HEK293 (cell line): ENCODE data around the gene DMD.

ENCODE experiments used
- CTCF ChIA-PET: fragments of 350-600 bp; formaldehyde crosslinking; extraction: SDS; loops from one replicate; lab custom pipeline; 2021; ENCODE audit warnings: antibody characterized with exemption; lab: Yijun Ruan, JAX
- POLR2A ChIA-PET: fragments of 300-600 bp; formaldehyde crosslinking; extraction: SDS; loops from one replicate; lab custom pipeline; 2020; ENCODE audit warnings: antibody characterized with exemption, inconsistent platforms; lab: Yijun Ruan, JAX
- H3K27ac ChIP-seq: fragments of 200-500 bp; sonication (Bioruptor generic); 2 replicates; pipeline ENCODE4 v1.5.1; 2014; ENCODE audit warnings: low read depth, low read length, control low read depth, inconsistent platforms; ENCODE audit errors: extremely low read depth
- H3K36me3 ChIP-seq, 2 experiments: fragments of 200-500 bp in 1 of 2; sonication (Bioruptor generic) in 1 of 2; 1 replicate in 1 of 2; 2 replicates in 1 of 2; pipeline ENCODE4 v1.5.1; 2014 to 2017; ENCODE audit warnings: inconsistent platforms in 2 of 2, low read length in 2 of 2; ENCODE audit not compliant: control insufficient read depth in 2 of 2, insufficient read depth in 1 of 2
- H3K4me1 ChIP-seq: fragments of 200-500 bp; sonication (Bioruptor generic); 2 replicates; pipeline ENCODE4 v1.5.1; 2014; ENCODE audit warnings: mild to moderate bottlenecking, low read length, inconsistent platforms; ENCODE audit not compliant: control insufficient read depth, insufficient read depth
- H3K4me3 ChIP-seq: 2 replicates; pipeline ENCODE4 v1.5.1; 2011; ENCODE audit warnings: low read depth, mild to moderate bottlenecking, control low read depth, low read length, moderate library complexity
- H3K9me3 ChIP-seq: fragments of 200-500 bp; sonication (Bioruptor generic); 2 replicates; pipeline ENCODE4 v1.5.1; 2014; ENCODE audit warnings: low read depth, low read length, inconsistent platforms; ENCODE audit not compliant: control insufficient read depth, insufficient read depth
- BCL11A ChIP-seq: fragments of 450-650 bp; formaldehyde crosslinking; IDR thresholded peaks from 2 replicates; pipeline ENCODE4 v1.5.1; 2016; ENCODE audit warnings: low read depth, missing biosample characterization, missing genetic modification characterization
- GFI1B ChIP-seq: fragments of 450-650 bp; formaldehyde crosslinking; IDR thresholded peaks from 2 replicates; pipeline ENCODE4 v1.5.1; 2016; ENCODE audit warnings: missing biosample characterization, missing genetic modification characterization
- HOXD13 ChIP-seq: sonication (generic); formaldehyde crosslinking; IDR thresholded peaks from 2 replicates; pipeline ENCODE4 v1.8.0; 2022; ENCODE audit warnings: missing genetic modification reagents, borderline replicate concordance
- KLF1 ChIP-seq: fragments of 450-650 bp; formaldehyde crosslinking; IDR thresholded peaks from 2 replicates; pipeline ENCODE4 v1.5.1; 2016; ENCODE audit warnings: missing biosample characterization, missing genetic modification characterization
- SALL2 ChIP-seq: fragments of 450-650 bp; formaldehyde crosslinking; IDR thresholded peaks from 2 replicates; pipeline ENCODE4 v1.5.0; 2017; ENCODE audit warnings: missing biosample characterization, mild to moderate bottlenecking, missing genetic modification characterization, borderline replicate concordance
- SP2 ChIP-seq: fragments of 450-650 bp; formaldehyde crosslinking; IDR thresholded peaks from 2 replicates; pipeline ENCODE4 v1.5.1; 2016; ENCODE audit warnings: missing biosample characterization, missing genetic modification characterization
- SP3 ChIP-seq: fragments of 450-650 bp; formaldehyde crosslinking; IDR thresholded peaks from 2 replicates; pipeline ENCODE4 v1.5.1; 2016; ENCODE audit warnings: missing biosample characterization, missing genetic modification characterization
- TRIM28 ChIP-seq: IDR thresholded peaks from 2 replicates; pipeline ENCODE4 v1.6.1; 2011; ENCODE audit warnings: low read length, control low read depth, borderline replicate concordance
- ZBTB49 ChIP-seq: fragments of 450-650 bp; formaldehyde crosslinking; IDR thresholded peaks from 2 replicates; pipeline ENCODE4 v1.5.1; 2016; ENCODE audit warnings: missing biosample characterization, missing genetic modification characterization, low read depth
- ZNF140 ChIP-seq: fragments of 450-650 bp; formaldehyde crosslinking; IDR thresholded peaks from 2 replicates; pipeline ENCODE4 v1.5.1; 2016; ENCODE audit warnings: missing biosample characterization, missing genetic modification characterization
- ZNF155 ChIP-seq: fragments of 450-650 bp; formaldehyde crosslinking; IDR thresholded peaks from 2 replicates; pipeline ENCODE4 v1.5.1; 2016; ENCODE audit warnings: missing biosample characterization, missing genetic modification characterization
- ZNF174 ChIP-seq: fragments of 450-650 bp; formaldehyde crosslinking; IDR thresholded peaks from 2 replicates; pipeline ENCODE4 v1.5.0; 2017; ENCODE audit warnings: missing biosample characterization, mild to moderate bottlenecking, missing genetic modification characterization
- ZNF202 ChIP-seq: fragments of 450-650 bp; formaldehyde crosslinking; IDR thresholded peaks from 2 replicates; pipeline ENCODE4 v1.5.1; 2016; ENCODE audit warnings: missing biosample characterization, missing genetic modification characterization, borderline replicate concordance
- ZNF433 ChIP-seq: fragments of 450-650 bp; formaldehyde crosslinking; IDR thresholded peaks from 2 replicates; pipeline ENCODE4 v1.5.1; 2016; ENCODE audit warnings: missing biosample characterization, missing genetic modification characterization, low read depth
- ZNF548 ChIP-seq: fragments of 450-650 bp; formaldehyde crosslinking; IDR thresholded peaks from 2 replicates; pipeline ENCODE4 v1.5.1; 2016; ENCODE audit warnings: missing biosample characterization, missing genetic modification characterization
- ZNF623 ChIP-seq: fragments of 450-650 bp; formaldehyde crosslinking; IDR thresholded peaks from 2 replicates; pipeline ENCODE4 v1.5.1; 2016; ENCODE audit warnings: missing biosample characterization, missing genetic modification characterization
- ZNF677 ChIP-seq: fragments of 450-650 bp; IDR thresholded peaks from 2 replicates; pipeline ENCODE4 v1.5.0; 2018; ENCODE audit warnings: missing biosample characterization, mild to moderate bottlenecking, missing genetic modification characterization, moderate library complexity
- ZNF776 ChIP-seq: fragments of 450-650 bp; formaldehyde crosslinking; IDR thresholded peaks from 2 replicates; pipeline ENCODE4 v1.5.0; 2017; ENCODE audit warnings: missing biosample characterization, missing genetic modification characterization, borderline replicate concordance
- ZNF843 ChIP-seq: fragments of 450-650 bp; formaldehyde crosslinking; IDR thresholded peaks from 2 replicates; pipeline ENCODE4 v1.5.1; 2016; ENCODE audit warnings: missing biosample characterization, missing genetic modification characterization
- TF ChIP-seq, protein P1 (sequence below): fragments of 450-650 bp; formaldehyde crosslinking; IDR thresholded peaks from 2 replicates; pipeline ENCODE4 v1.5.1; 2016; ENCODE audit warnings: missing biosample characterization, missing genetic modification characterization
- TF ChIP-seq, protein P2 (sequence below): fragments of 450-650 bp; formaldehyde crosslinking; IDR thresholded peaks from 2 replicates; pipeline ENCODE4 v1.5.1; 2016; ENCODE audit warnings: missing biosample characterization, missing genetic modification characterization, borderline replicate concordance
- TF ChIP-seq, protein P3 (sequence below): fragments of 450-650 bp; formaldehyde crosslinking; IDR thresholded peaks from 2 replicates; pipeline ENCODE4 v1.5.1; 2016; ENCODE audit warnings: missing biosample characterization, missing genetic modification characterization

DMD gene

GRCh38 chrX:31237189-31237588 is 1974.2 kb downstream of the DMD start (continued):
- no peak for TF ChIP-seq ZNF776 (tag by site-specific recombination)
- no peak for TF ChIP-seq SP2 (tag by site-specific recombination)
- TF ChIP-seq SALL2 (tag by site-specific recombination) = no peak
- TF ChIP-seq ZBTB49 = no peak
- no peak for TF ChIP-seq ZNF548 (tag by site-specific recombination)
- TF ChIP-seq KLF1 (tag by site-specific recombination) = no peak
- TF ChIP-seq ZNF677 (tag by site-specific recombination) = no peak
- no peak for TF ChIP-seq GFI1B
- TF ChIP-seq ZNF174 = no peak

DNA sequence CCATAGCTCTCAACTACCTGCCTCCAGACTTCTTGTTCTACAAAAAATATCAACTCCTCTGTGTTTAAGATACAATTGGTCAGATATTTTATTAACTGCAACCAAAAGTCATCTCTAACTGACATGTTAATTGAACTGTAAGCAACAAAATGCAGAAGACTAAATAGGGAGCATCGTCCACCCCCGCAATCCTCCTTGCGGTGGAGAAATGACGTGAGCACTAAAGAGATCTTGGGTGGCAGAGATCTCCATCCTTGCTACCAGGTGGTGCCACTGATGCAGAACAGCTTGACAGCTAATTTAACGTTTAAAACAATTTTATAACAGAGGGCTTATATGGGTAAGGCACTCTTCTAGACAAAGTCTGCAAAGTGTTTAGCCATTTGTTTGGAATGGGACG is 1975.1 kb downstream of the DMD start:
- TF ChIP-seq ZNF155 (tag by site-specific recombination) (no peak), ZNF433 (tag by site-specific recombination) (no peak), ZNF623 (no peak), TRIM28 (no peak), BCL11A (tag by site-specific recombination) (no peak), ZNF202 (tag by site-specific recombination) (no peak)
- TF ChIP-seq, protein P1, sequence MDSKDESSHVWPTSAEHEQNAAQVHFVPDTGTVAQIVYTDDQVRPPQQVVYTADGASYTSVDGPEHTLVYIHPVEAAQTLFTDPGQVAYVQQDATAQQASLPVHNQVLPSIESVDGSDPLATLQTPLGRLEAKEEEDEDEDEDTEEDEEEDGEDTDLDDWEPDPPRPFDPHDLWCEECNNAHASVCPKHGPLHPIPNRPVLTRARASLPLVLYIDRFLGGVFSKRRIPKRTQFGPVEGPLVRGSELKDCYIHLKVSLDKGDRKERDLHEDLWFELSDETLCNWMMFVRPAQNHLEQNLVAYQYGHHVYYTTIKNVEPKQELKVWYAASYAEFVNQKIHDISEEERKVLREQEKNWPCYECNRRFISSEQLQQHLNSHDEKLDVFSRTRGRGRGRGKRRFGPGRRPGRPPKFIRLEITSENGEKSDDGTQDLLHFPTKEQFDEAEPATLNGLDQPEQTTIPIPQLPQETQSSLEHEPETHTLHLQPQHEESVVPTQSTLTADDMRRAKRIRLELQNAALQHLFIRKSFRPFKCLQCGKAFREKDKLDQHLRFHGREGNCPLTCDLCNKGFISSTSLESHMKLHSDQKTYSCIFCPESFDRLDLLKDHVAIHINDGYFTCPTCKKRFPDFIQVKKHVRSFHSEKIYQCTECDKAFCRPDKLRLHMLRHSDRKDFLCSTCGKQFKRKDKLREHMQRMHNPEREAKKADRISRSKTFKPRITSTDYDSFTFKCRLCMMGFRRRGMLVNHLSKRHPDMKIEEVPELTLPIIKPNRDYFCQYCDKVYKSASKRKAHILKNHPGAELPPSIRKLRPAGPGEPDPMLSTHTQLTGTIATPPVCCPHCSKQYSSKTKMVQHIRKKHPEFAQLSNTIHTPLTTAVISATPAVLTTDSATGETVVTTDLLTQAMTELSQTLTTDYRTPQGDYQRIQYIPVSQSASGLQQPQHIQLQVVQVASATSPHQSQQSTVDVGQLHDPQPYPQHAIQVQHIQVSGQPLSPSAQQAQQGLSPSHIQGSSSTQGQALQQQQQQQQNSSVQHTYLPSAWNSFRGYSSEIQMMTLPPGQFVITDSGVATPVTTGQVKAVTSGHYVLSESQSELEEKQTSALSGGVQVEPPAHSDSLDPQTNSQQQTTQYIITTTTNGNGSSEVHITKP (tag by site-specific recombination) = no peak
- TF ChIP-seq, protein P2, sequence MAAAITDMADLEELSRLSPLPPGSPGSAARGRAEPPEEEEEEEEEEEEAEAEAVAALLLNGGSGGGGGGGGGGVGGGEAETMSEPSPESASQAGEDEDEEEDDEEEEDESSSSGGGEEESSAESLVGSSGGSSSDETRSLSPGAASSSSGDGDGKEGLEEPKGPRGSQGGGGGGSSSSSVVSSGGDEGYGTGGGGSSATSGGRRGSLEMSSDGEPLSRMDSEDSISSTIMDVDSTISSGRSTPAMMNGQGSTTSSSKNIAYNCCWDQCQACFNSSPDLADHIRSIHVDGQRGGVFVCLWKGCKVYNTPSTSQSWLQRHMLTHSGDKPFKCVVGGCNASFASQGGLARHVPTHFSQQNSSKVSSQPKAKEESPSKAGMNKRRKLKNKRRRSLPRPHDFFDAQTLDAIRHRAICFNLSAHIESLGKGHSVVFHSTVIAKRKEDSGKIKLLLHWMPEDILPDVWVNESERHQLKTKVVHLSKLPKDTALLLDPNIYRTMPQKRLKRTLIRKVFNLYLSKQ (tag by site-specific recombination) = no peak
- TF ChIP-seq, all 188 proteins: peak for 0
- H3K36me3 ChIP-seq = peaks cover 0 to 3% of the 10 kb centered on the region in 2 experiments; a peak in 2 of 3 replicates
- H3K9me3 ChIP-seq = no peaks in the 10 kb centered on the region
- no peak overlapping the region for H3K27ac ChIP-seq
- CTCF ChIA-PET = interaction anchor here (0.7 kb wide), 1 partner anchor 977 kb away, joined by 3 read pairs; no protein-coding TSS in a partner anchor
- no peaks in the 10 kb centered on the region; the same call in 1 of the 2 replicates for H3K4me1 ChIP-seq
- no peak overlapping the region for H3K4me3 ChIP-seq
- POLR2A ChIA-PET = no interaction called here

GRCh38 chrX:31233941-31234496 is 1977.3 kb downstream of the DMD start:
- H3K4me1 ChIP-seq = no peaks in the 10 kb centered on the region; the same call in 1 of the 2 replicates
- no peak for TF ChIP-seq ZNF843 (tag by site-specific recombination)
- no peak for TF ChIP-seq HOXD13 (CRISPR knock-in tag)
- TF ChIP-seq ZNF140 = no peak
- no peak for TF ChIP-seq SP3 (tag by site-specific recombination)
- TF ChIP-seq, protein P3, sequence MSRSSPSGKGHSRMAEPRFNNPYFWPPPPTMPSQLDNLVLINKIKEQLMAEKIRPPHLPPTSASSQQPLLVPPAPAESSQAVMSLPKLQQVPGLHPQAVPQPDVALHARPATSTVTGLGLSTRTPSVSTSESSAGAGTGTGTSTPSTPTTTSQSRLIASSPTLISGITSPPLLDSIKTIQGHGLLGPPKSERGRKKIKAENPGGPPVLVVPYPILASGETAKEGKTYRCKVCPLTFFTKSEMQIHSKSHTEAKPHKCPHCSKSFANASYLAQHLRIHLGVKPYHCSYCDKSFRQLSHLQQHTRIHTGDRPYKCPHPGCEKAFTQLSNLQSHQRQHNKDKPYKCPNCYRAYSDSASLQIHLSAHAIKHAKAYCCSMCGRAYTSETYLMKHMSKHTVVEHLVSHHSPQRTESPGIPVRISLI (tag by site-specific recombination) = no peak
- TF ChIP-seq, all 188 proteins: peak for 0
- ChIA-PET POLR2A (no interaction called here), CTCF (no interaction called here)
- Histone ChIP-seq H3K36me3 (no peaks in the 10 kb centered on the region; a peak in 1 of 3 replicates), H3K4me3 (no peak overlapping the region), H3K27ac (no peak overlapping the region), H3K9me3 (no peaks in the 10 kb centered on the region)
